Kidney glomerular epithelial cell (primary cell): ENCODE results near the gene FSTL4.
A peak's percentile ranks its signal among the peaks of the same experiment; 100 is the strongest.
"Not testable (repeated sequence)": the region's sequence is repeated elsewhere in the genome, so short reads cannot be mapped to it uniquely, and the experiment has no call there.

Source experiments
- DNase-seq: peaks from one replicate; lab custom pipeline; 2025; lab: John Stamatoyannopoulos, UW

FSTL4 gene

GRCh38 chr5:133454442-133454841 is 157.9 kb downstream of the FSTL4 start:
- DNase-seq, result no peak

GRCh38 chr5:133453831-133454230 is 158.5 kb downstream of the FSTL4 start:
- no peak for DNase-seq

- DNase-seq, result no peak
These were observed 159.1 kb downstream of the FSTL4 start for GRCh38 chr5:133453084-133453780.

GRCh38 chr5:133451926-133452325 is 160.4 kb downstream of the FSTL4 start:
- no peak for DNase-seq

GRCh38 chr5:133450286-133450685 is 162.1 kb downstream of the FSTL4 start:
- DNase-seq, result no peak

- DNase-seq, result no peak
These were observed 163.2 kb downstream of the FSTL4 start for GRCh38 chr5:133449181-133449580.

GRCh38 chr5:133446440-133446839 is 165.9 kb downstream of the FSTL4 start:
- DNase-seq, result no peak

- DNase-seq, result no peak
These were observed 166.6 kb downstream of the FSTL4 start for GRCh38 chr5:133445744-133446143.

- DNase-seq, result not testable (repeated sequence)
These were observed 167.1 kb downstream of the FSTL4 start for GRCh38 chr5:133445204-133445603.

GRCh38 chr5:133444711-133445110 is 167.6 kb downstream of the FSTL4 start:
- no peak for DNase-seq

- DNase-seq, result no peak
These were observed 171.1 kb downstream of the FSTL4 start for GRCh38 chr5:133441166-133441815.

- no peak for DNase-seq
These were observed 171.8 kb downstream of the FSTL4 start for GRCh38 chr5:133440467-133441115.

GRCh38 chr5:133439859-133440258 is 172.5 kb downstream of the FSTL4 start:
- DNase-seq, result no peak

- no peak for DNase-seq
These were observed 173.9 kb downstream of the FSTL4 start for GRCh38 chr5:133438487-133438886.

- DNase-seq, result no peak
These were observed 178.0 kb downstream of the FSTL4 start for GRCh38 chr5:133434336-133434735.

GRCh38 chr5:133433641-133434040 is 178.7 kb downstream of the FSTL4 start:
- DNase-seq, result no peak

- no peak for DNase-seq
These were observed 179.3 kb downstream of the FSTL4 start for GRCh38 chr5:133432956-133433532.

GRCh38 chr5:133431326-133431865 is 180.9 kb downstream of the FSTL4 start:
- no peak for DNase-seq

- DNase-seq, result no peak
These were observed 182.2 kb downstream of the FSTL4 start for GRCh38 chr5:133430095-133430494.

- no peak for DNase-seq
These were observed 183.3 kb downstream of the FSTL4 start for GRCh38 chr5:133429046-133429445.

- DNase-seq, result no peak
These were observed 184.2 kb downstream of the FSTL4 start for GRCh38 chr5:133428072-133428660.

- peak; percentile 19 for DNase-seq
These were observed 185.1 kb downstream of the FSTL4 start for GRCh38 chr5:133427121-133427777.
